NCI-H146 (cell line): ENCODE measurements around the gene RAPGEF6.
A peak's percentile ranks its signal among the peaks of the same experiment; 100 is the strongest.
"Not testable (repeated sequence)": the region's sequence is repeated elsewhere in the genome, so short reads cannot be mapped to it uniquely, and the experiment has no call there.

Source experiments
- DNase-seq: peaks from one replicate; lab custom pipeline; 2025; lab: John Stamatoyannopoulos, UW

RAPGEF6 gene

GRCh38 chr5:131608597-131608996 is 26.4 kb downstream of the RAPGEF6 start:
- no peak for DNase-seq

DNA sequence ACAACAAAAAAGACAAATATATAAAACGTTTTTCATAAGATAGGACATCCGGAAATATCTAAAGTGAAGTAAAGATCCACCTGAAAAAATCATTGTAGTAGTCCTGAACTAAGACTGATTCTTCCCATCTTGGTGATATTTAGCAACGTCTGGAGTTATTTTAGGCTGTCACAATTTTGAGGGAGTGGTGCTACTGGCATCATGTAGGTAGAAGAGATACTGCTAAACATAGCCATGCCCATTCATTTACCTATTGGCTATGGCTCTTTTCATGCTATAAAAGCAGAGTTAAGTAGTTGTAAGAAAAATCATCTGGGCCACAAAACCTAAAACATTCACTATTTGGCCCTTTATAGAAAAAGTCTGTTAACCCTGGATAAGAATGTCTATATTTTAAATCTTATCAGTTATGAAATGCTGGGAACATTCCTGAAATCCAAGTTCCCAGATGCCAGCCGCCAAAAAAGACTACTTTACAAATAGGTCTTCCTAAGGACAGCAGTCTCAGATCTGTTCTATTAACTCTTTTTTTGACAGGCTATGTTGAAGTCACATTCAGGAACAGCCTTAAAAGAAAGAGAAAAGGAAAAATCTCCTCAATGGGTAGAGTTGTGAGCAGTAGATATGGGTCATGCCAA is 27.0 kb downstream of the RAPGEF6 start:
- DNase-seq = no peak

GRCh38 chr5:131607418-131607817 is 27.6 kb downstream of the RAPGEF6 start:
- DNase-seq = no peak

DNA sequence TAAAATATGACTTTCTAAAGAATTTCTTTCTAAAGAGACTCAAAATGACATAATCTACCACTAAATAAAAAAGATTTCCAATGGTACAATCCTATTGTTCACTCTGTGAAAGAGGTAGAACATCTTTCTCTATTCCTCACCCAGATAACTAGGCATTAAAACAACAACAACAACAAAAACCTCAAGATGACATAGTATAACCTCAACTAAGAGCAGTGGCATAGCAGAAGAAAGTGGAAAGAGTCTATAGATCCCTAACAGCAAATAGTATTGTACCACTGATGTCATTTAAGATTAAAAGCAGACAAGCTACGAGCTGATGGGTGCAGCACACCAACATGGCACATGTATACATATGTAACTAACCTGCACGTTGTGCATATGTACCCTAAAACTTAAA is 29.9 kb downstream of the RAPGEF6 start:
- no peak for DNase-seq

DNA sequence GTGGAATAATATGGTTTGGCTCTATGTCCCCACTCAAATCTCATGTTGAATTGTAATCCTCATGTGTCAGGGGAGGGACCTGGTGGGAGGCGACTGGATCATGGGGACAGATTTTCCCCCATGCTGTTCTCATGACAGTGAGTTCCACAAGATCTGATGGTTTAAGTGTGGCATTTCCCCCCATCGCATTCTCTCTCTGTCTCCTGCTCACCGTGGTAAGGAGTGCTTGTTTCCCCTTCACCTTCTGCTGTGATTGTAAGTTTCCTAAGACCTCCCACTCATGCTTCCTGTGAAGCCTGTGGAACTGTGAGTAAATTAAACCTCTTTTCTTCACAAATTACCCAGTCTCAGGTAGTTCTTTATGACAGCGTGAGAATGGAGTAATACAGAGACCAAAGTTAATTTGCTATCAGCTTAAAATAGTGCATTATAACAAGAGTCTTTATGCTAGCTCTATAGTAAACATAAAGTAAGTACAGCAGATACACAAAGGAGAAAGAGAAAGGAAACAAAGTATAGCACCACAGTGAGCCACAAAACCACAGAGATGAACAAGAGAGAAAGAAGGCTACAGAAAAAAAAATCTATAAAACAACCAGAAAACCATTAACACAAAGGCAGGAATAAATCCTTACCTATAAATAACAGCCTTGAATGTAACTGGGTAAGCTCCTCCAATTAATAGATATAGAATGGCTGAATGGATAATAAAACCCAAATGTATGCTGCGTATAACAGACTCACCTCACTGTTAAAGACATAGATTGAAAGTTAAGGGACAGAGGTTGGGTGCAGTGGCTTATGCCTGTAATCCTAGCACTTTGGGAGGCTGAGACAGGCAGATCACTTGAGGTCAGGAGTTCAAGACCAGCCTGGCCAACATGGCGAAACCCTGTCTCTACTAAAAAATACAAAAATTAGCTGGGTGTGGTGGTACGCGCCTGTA is 39.7 kb downstream of the RAPGEF6 start:
- DNase-seq = no peak

GRCh38 chr5:131593921-131594320 is 41.1 kb downstream of the RAPGEF6 start:
- DNase-seq = no peak

- not testable (repeated sequence) for DNase-seq
Observed at GRCh38 chr5:131593436-131593835, 41.6 kb downstream of the RAPGEF6 start.

DNA sequence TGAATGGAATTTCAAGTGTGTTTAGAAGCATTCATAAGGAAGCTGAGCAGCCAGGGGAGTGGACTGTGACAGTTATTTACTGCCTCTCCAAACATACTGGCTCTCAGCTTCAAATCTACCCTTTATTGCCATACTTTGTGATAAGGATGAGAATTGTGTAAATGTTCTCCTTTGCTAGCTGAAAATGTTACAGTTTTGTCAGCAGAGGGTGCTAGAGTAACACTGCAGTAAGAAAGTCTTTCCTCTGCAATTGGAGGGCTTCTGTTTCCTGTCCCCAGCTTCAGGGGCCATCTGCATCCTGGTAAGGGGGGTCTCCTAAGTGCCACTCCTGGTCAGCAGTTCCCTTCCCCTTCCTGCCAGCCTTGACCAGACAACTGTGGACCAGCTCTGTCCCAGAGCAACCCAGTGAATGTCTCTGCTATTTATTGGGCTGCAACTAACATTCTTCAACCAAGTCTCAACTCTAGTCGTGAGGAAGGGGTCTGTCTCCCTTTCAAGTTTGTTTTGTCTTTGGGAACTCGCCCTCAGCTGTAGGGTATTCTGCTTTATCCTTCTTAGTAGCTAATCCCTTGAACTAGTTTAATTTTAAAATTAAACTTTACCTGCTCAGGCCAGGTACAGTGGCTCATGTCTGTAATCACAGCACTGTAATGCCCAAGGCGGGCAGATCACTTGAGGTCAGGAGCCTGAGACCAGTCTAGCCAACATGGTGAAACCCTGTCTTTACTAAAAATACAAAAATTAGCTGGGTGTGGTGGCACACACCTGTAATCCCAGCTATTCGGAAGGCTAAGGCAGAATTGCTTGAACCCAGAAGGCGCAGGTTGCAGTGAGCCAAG is 45.3 kb downstream of the RAPGEF6 start:
- DNase-seq = peak; percentile 42

GRCh38 chr5:131587541-131587940 is 47.5 kb downstream of the RAPGEF6 start:
- DNase-seq = no peak

- no peak for DNase-seq
Observed at GRCh38 chr5:131581702-131582101, 53.3 kb downstream of the RAPGEF6 start.

- DNase-seq = no peak
Observed at GRCh38 chr5:131579917-131580671, 54.9 kb downstream of the RAPGEF6 start.

GRCh38 chr5:131575660-131576227 is 59.3 kb downstream of the RAPGEF6 start:
- no peak for DNase-seq

GRCh38 chr5:131571669-131572168 is 63.3 kb downstream of the RAPGEF6 start:
- no peak for DNase-seq

DNA sequence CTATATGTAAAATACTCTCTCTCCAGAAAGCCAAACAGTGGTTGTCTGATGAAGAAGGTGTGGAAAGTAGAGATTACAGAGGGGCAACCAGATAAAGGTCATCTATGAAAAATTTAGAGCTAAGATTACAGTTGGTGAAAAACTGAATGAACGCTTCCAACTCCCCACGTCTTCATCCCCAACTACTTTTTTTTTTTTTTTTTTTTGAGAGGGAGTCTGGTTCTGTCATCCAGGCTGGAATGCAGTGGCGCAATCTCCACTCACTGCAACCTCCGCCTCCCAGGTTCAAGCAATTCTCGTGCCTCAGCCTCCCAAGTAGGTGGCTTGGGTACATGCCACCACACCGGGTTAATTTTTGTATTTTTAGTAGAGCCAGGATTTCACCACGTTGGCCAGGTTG is 64.3 kb downstream of the RAPGEF6 start:
- DNase-seq = no peak

DNA sequence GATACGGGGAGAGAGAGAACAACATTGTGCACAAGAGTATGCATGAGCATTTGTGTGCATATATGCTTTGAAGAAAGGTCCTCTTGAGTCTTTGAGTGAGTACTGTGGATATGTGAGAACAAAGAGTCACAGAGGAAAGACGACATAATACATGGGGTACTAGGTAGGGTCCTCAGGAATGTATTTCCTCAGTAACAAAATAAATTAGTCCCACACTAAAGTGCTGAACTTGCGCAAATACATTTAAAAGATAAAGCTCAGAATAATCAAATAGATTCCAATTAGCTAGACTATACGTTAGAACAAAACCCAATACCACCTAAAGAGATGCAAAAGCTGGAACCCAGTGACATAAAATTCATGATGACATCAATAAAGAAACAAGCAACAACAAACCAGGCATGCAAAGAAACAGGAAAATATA is 70.8 kb downstream of the RAPGEF6 start:
- no peak for DNase-seq

DNA sequence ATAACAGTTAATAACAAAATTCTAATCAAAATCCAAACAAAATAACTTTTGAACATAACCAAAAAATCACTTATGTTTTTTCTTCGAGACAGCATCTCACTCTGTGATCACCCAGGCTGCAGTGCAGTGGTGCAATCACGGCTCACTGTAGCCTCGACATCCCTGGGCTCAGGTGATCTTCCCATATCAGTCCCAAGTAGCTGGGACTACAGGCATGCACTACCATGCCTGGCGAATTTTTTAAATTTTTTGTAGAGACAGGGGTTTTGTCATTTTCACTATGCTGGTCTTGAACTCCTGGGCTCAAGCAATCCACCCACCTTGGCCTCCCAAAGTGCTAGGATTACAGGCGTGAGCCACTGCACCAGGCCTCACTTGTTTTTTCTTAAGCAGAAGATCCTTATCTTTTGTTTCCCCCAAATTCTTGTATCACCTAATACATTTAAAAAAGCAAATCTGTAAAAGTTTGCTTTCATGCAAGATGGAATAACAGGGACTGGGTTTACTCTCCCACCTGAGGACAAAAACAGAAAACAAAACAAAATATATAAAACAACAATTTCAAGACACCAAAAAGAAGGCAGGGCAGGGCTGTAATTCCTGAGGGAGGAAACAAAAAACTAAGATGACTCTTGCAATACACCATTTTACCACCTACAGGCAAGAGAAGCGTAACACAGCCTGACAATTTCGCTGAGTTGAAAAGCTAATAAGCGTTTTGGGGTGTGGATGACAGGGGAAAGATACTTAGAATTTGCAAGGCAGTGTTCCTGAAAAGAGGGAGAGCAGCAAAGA is 71.4 kb downstream of the RAPGEF6 start:
- DNase-seq = no peak

GRCh38 chr5:131550606-131551005 is 84.4 kb downstream of the RAPGEF6 start:
- no peak for DNase-seq

- DNase-seq = no peak
Observed at GRCh38 chr5:131548176-131548575, 86.9 kb downstream of the RAPGEF6 start.

DNA sequence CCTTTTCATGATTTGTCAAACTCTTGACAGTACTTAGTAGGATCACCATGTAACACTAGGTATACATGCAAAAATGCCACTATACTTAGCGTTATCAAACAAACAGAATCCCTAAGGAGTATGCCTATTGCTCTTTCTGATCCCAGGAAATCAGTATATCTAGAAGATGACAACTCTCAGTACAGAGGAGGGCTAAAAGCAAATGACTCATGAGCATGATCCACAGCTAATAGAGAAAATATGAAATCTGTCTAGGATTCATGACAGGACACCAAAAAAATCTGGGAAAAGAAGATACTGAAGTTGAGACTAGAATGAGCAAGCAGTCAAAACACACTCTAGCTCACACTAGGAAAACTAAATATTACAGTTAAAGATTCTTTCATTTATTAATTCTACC is 89.2 kb downstream of the RAPGEF6 start:
- DNase-seq = no peak

DNA sequence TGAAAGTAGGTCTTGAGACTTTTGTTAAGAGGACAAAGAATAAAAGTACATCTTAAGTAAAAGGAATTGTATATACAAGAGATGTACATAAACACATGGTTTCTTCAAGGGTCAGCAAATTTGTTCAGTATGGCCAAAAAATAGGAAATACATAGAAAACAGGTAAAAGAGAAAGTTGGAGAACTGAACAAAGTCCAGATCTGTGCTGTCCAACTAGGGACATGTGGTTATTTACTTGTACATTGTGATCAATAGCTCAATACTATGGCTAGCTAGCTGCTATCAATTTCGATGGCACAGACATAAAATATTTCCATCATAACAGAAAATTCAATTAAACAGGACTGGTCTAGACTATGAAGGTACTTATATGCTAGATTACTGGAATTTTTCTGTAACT is 92.3 kb downstream of the RAPGEF6 start:
- no peak for DNase-seq
